PC-9 (cell line): ENCODE measurements around the gene SLC1A2.

ENCODE experiments used
- EZH2 ChIP-seq: fragments of 200-600 bp; sonication (generic); IDR thresholded peaks from 2 replicates; pipeline ENCODE4 v1.8.0; 2017; ENCODE audit warnings: antibody characterized with exemption, low read depth
- TF ChIP-seq, protein P1 (sequence below): fragments of 200-600 bp; sonication (generic); conservative IDR thresholded peaks from 2 replicates; pipeline ENCODE4 v1.6.1; 2017; ENCODE audit warnings: mixed run types, antibody characterized with exemption, mild to moderate bottlenecking, moderate library complexity

GRCh38 chr11:35211952-35212351, 207.4 kb downstream of the SLC1A2 start:
- TF ChIP-seq, protein P1, sequence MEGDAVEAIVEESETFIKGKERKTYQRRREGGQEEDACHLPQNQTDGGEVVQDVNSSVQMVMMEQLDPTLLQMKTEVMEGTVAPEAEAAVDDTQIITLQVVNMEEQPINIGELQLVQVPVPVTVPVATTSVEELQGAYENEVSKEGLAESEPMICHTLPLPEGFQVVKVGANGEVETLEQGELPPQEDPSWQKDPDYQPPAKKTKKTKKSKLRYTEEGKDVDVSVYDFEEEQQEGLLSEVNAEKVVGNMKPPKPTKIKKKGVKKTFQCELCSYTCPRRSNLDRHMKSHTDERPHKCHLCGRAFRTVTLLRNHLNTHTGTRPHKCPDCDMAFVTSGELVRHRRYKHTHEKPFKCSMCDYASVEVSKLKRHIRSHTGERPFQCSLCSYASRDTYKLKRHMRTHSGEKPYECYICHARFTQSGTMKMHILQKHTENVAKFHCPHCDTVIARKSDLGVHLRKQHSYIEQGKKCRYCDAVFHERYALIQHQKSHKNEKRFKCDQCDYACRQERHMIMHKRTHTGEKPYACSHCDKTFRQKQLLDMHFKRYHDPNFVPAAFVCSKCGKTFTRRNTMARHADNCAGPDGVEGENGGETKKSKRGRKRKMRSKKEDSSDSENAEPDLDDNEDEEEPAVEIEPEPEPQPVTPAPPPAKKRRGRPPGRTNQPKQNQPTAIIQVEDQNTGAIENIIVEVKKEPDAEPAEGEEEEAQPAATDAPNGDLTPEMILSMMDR = no peak
- no peak for TF ChIP-seq EZH2
